ENCODE data around the gene IL12RB1.

DNA sequence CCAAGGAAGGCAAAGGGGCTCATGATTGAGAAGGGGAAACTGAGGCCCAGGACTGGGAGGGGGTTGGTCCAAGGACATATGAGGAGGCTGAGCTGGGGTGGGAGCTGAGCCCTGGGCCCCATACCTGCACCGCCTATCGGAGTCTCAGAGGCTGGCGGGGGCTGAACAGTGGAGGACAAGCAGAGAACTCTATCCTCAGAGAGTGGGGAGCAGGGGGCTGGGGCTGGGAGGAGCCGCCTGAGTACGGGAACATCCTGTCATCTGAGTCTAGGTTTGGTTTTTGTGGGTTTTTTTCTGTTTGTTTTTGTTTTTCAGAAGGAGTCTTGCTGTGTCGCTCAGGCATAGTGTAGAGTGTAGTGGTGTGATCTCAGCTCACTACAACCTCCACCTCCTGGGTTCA, 72.5 kb downstream of the IL12RB1 start:
- TF ChIP-seq, protein P1, sequence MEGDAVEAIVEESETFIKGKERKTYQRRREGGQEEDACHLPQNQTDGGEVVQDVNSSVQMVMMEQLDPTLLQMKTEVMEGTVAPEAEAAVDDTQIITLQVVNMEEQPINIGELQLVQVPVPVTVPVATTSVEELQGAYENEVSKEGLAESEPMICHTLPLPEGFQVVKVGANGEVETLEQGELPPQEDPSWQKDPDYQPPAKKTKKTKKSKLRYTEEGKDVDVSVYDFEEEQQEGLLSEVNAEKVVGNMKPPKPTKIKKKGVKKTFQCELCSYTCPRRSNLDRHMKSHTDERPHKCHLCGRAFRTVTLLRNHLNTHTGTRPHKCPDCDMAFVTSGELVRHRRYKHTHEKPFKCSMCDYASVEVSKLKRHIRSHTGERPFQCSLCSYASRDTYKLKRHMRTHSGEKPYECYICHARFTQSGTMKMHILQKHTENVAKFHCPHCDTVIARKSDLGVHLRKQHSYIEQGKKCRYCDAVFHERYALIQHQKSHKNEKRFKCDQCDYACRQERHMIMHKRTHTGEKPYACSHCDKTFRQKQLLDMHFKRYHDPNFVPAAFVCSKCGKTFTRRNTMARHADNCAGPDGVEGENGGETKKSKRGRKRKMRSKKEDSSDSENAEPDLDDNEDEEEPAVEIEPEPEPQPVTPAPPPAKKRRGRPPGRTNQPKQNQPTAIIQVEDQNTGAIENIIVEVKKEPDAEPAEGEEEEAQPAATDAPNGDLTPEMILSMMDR (IDR thresholded peaks at IDR 0.05 in 2 of 3, conservative IDR thresholded peaks at IDR 0.05 in 1 of 3; ENCODE audit: control insufficient read depth in 2 of 3, extremely low read depth in 1 of 3, insufficient read depth in 1 of 3, low read depth in 3 of 3, low read length in 3 of 3): no peak
- TF ChIP-seq EED (IDR thresholded peaks at IDR 0.05; ENCODE audit: low read depth): no peak
- TF ChIP-seq RFX5 (IDR thresholded peaks at IDR 0.05; ENCODE audit: low read depth, low read length): no peak
- TF ChIP-seq ZZZ3 (IDR thresholded peaks at IDR 0.05; ENCODE audit: control insufficient read depth, insufficient read length, low read depth): no peak
- TF ChIP-seq, protein P2, sequence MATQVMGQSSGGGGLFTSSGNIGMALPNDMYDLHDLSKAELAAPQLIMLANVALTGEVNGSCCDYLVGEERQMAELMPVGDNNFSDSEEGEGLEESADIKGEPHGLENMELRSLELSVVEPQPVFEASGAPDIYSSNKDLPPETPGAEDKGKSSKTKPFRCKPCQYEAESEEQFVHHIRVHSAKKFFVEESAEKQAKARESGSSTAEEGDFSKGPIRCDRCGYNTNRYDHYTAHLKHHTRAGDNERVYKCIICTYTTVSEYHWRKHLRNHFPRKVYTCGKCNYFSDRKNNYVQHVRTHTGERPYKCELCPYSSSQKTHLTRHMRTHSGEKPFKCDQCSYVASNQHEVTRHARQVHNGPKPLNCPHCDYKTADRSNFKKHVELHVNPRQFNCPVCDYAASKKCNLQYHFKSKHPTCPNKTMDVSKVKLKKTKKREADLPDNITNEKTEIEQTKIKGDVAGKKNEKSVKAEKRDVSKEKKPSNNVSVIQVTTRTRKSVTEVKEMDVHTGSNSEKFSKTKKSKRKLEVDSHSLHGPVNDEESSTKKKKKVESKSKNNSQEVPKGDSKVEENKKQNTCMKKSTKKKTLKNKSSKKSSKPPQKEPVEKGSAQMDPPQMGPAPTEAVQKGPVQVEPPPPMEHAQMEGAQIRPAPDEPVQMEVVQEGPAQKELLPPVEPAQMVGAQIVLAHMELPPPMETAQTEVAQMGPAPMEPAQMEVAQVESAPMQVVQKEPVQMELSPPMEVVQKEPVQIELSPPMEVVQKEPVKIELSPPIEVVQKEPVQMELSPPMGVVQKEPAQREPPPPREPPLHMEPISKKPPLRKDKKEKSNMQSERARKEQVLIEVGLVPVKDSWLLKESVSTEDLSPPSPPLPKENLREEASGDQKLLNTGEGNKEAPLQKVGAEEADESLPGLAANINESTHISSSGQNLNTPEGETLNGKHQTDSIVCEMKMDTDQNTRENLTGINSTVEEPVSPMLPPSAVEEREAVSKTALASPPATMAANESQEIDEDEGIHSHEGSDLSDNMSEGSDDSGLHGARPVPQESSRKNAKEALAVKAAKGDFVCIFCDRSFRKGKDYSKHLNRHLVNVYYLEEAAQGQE (IDR thresholded peaks at IDR 0.05; ENCODE audit: low read depth, low read length): no peak
- TF ChIP-seq POLR2A (IDR thresholded peaks at IDR 0.05; ENCODE audit: low read depth, low read length): no peak; the same call in 1 of the 2 replicates
- TF ChIP-seq HDAC2 (IDR thresholded peaks at IDR 0.05): no peak
- TF ChIP-seq, protein P3, sequence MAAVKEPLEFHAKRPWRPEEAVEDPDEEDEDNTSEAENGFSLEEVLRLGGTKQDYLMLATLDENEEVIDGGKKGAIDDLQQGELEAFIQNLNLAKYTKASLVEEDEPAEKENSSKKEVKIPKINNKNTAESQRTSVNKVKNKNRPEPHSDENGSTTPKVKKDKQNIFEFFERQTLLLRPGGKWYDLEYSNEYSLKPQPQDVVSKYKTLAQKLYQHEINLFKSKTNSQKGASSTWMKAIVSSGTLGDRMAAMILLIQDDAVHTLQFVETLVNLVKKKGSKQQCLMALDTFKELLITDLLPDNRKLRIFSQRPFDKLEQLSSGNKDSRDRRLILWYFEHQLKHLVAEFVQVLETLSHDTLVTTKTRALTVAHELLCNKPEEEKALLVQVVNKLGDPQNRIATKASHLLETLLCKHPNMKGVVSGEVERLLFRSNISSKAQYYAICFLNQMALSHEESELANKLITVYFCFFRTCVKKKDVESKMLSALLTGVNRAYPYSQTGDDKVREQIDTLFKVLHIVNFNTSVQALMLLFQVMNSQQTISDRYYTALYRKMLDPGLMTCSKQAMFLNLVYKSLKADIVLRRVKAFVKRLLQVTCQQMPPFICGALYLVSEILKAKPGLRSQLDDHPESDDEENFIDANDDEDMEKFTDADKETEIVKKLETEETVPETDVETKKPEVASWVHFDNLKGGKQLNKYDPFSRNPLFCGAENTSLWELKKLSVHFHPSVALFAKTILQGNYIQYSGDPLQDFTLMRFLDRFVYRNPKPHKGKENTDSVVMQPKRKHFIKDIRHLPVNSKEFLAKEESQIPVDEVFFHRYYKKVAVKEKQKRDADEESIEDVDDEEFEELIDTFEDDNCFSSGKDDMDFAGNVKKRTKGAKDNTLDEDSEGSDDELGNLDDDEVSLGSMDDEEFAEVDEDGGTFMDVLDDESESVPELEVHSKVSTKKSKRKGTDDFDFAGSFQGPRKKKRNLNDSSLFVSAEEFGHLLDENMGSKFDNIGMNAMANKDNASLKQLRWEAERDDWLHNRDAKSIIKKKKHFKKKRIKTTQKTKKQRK (IDR thresholded peaks at IDR 0.05; ENCODE audit: low read depth, low read length): no peak
- TF ChIP-seq MTA2 (IDR thresholded peaks at IDR 0.05; ENCODE audit: low read depth): no peak
- TF ChIP-seq, protein P4, sequence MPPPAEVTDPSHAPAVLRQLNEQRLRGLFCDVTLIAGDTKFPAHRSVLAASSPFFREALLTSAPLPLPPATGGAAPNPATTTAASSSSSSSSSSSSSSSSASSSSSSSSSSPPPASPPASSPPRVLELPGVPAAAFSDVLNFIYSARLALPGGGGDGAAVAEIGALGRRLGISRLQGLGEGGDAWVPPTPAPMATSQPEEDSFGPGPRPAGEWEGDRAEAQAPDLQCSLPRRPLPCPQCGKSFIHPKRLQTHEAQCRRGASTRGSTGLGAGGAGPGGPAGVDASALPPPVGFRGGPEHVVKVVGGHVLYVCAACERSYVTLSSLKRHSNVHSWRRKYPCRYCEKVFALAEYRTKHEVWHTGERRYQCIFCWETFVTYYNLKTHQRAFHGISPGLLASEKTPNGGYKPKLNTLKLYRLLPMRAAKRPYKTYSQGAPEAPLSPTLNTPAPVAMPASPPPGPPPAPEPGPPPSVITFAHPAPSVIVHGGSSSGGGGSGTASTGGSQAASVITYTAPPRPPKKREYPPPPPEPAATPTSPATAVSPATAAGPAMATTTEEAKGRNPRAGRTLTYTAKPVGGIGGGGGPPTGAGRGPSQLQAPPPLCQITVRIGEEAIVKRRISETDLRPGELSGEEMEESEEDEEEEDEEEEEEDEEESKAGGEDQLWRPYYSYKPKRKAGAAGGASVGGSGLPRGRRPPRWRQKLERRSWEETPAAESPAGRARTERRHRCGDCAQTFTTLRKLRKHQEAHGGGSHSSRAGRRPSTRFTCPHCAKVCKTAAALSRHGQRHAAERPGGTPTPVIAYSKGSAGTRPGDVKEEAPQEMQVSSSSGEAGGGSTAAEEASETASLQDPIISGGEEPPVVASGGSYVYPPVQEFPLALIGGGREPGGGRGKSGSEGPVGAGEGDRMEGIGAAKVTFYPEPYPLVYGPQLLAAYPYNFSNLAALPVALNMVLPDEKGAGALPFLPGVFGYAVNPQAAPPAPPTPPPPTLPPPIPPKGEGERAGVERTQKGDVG (CRISPR knock-in tag; IDR thresholded peaks at IDR 0.05): no peak
- TF ChIP-seq POLR2AphosphoS5 (IDR thresholded peaks at IDR 0.05; ENCODE audit: low read length): no peak
- TF ChIP-seq, protein P5, sequence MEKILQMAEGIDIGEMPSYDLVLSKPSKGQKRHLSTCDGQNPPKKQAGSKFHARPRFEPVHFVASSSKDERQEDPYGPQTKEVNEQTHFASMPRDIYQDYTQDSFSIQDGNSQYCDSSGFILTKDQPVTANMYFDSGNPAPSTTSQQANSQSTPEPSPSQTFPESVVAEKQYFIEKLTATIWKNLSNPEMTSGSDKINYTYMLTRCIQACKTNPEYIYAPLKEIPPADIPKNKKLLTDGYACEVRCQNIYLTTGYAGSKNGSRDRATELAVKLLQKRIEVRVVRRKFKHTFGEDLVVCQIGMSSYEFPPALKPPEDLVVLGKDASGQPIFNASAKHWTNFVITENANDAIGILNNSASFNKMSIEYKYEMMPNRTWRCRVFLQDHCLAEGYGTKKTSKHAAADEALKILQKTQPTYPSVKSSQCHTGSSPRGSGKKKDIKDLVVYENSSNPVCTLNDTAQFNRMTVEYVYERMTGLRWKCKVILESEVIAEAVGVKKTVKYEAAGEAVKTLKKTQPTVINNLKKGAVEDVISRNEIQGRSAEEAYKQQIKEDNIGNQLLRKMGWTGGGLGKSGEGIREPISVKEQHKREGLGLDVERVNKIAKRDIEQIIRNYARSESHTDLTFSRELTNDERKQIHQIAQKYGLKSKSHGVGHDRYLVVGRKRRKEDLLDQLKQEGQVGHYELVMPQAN (conservative IDR thresholded peaks at IDR 0.05): no peak
- TF ChIP-seq, protein P6, sequence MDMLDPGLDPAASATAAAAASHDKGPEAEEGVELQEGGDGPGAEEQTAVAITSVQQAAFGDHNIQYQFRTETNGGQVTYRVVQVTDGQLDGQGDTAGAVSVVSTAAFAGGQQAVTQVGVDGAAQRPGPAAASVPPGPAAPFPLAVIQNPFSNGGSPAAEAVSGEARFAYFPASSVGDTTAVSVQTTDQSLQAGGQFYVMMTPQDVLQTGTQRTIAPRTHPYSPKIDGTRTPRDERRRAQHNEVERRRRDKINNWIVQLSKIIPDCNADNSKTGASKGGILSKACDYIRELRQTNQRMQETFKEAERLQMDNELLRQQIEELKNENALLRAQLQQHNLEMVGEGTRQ (IDR thresholded peaks at IDR 0.05; ENCODE audit: borderline replicate concordance, low read depth, low read length): no peak
- no peak for TF ChIP-seq ZNF217 (IDR thresholded peaks at IDR 0.05)

All from GM12878 (cell line).